NCI-H1105 (cell line): ENCODE measurements around the gene STX8.
A peak's percentile ranks its signal among the peaks of the same experiment; 100 is the strongest.

Experiments used
- DNase-seq: peaks from one replicate; lab custom pipeline; 2025; lab: John Stamatoyannopoulos, UW

The STX8 gene

GRCh38 chr17:9554715-9555114 is 20.9 kb downstream of the STX8 start:
- DNase-seq, result peak; percentile 27

- no peak for DNase-seq
Measured at GRCh38 chr17:9553596-9553995, 22.0 kb downstream of the STX8 start.

GRCh38 chr17:9553181-9553580 is 22.4 kb downstream of the STX8 start:
- no peak for DNase-seq

GRCh38 chr17:9549215-9549614 is 26.4 kb downstream of the STX8 start:
- DNase-seq, result no peak

- DNase-seq, result no peak
Measured at GRCh38 chr17:9544221-9544620, 31.4 kb downstream of the STX8 start.

- DNase-seq, result no peak
Measured at GRCh38 chr17:9541718-9542117, 33.9 kb downstream of the STX8 start.

- no peak for DNase-seq
Measured at GRCh38 chr17:9538626-9539025, 37.0 kb downstream of the STX8 start.

GRCh38 chr17:9537177-9537776 is 38.3 kb downstream of the STX8 start:
- no peak for DNase-seq

- no peak for DNase-seq
Measured at GRCh38 chr17:9536061-9536460, 39.6 kb downstream of the STX8 start.

- DNase-seq, result no peak
Measured at GRCh38 chr17:9533441-9533840, 42.2 kb downstream of the STX8 start.

- no peak for DNase-seq
Measured at GRCh38 chr17:9532715-9533114, 42.9 kb downstream of the STX8 start.

- DNase-seq, result no peak
Measured at GRCh38 chr17:9531034-9531433, 44.6 kb downstream of the STX8 start.

- no peak for DNase-seq
Measured at GRCh38 chr17:9529033-9529700, 46.5 kb downstream of the STX8 start.

- no peak for DNase-seq
Measured at GRCh38 chr17:9527788-9528187, 47.8 kb downstream of the STX8 start.

GRCh38 chr17:9522074-9522473 is 53.5 kb downstream of the STX8 start:
- peak; percentile 50 for DNase-seq

- DNase-seq, result no peak
Measured at GRCh38 chr17:9521062-9521461, 54.6 kb downstream of the STX8 start.

- DNase-seq, result no peak
Measured at GRCh38 chr17:9520649-9521048, 55.0 kb downstream of the STX8 start.

GRCh38 chr17:9519583-9520272 is 55.9 kb downstream of the STX8 start:
- no peak for DNase-seq

GRCh38 chr17:9517396-9517795 is 58.2 kb downstream of the STX8 start:
- no peak for DNase-seq

- no peak for DNase-seq
Measured at GRCh38 chr17:9513266-9513665, 62.4 kb downstream of the STX8 start.

- no peak for DNase-seq
Measured at GRCh38 chr17:9512323-9513168, 63.1 kb downstream of the STX8 start.

- DNase-seq, result no peak
Measured at GRCh38 chr17:9509236-9509816, 66.3 kb downstream of the STX8 start.
